Nephron (organoid): Measurements from ENCODE around the gene ZFAND2A.

Experiments used
- H3K27ac Mint-ChIP-seq, 3 experiments: 2 replicates each; pipeline ENCODE4 v1.8.0; 2020; ENCODE audit warnings: mixed read lengths in 3 of 3, mild to moderate bottlenecking in 2 of 3, moderate library complexity in 1 of 3
- H3K27me3 Mint-ChIP-seq: 2 replicates; pipeline ENCODE4 v1.8.0; 2021; ENCODE audit warnings: low read depth, mild to moderate bottlenecking, moderate library complexity, mixed read lengths
- H3K36me3 Mint-ChIP-seq: 2 replicates; pipeline ENCODE4 v1.8.0; 2020; ENCODE audit warnings: low read depth, mixed read lengths
- H3K4me1 Mint-ChIP-seq: 2 replicates; pipeline ENCODE4 v1.8.0; 2020; ENCODE audit warnings: mixed read lengths
- H3K4me3 Mint-ChIP-seq, 3 experiments: 2 replicates each; pipeline ENCODE4 v1.8.0; 2020; ENCODE audit warnings: mild to moderate bottlenecking in 3 of 3, mixed read lengths in 3 of 3, moderate library complexity in 2 of 3
- H3K9me3 Mint-ChIP-seq: 2 replicates; pipeline ENCODE4 v1.8.0; 2020; ENCODE audit warnings: mixed read lengths
- TF ChIP-seq, protein P1 (sequence below), 3 experiments: fragments of 200-600 bp; sonication (generic); IDR thresholded peaks; one replicate each; pipeline ENCODE4 v1.5.0; 2021; ENCODE audit warnings: antibody characterized with exemption in 3 of 3; ENCODE audit not compliant: unreplicated experiment in 3 of 3

ZFAND2A gene

DNA sequence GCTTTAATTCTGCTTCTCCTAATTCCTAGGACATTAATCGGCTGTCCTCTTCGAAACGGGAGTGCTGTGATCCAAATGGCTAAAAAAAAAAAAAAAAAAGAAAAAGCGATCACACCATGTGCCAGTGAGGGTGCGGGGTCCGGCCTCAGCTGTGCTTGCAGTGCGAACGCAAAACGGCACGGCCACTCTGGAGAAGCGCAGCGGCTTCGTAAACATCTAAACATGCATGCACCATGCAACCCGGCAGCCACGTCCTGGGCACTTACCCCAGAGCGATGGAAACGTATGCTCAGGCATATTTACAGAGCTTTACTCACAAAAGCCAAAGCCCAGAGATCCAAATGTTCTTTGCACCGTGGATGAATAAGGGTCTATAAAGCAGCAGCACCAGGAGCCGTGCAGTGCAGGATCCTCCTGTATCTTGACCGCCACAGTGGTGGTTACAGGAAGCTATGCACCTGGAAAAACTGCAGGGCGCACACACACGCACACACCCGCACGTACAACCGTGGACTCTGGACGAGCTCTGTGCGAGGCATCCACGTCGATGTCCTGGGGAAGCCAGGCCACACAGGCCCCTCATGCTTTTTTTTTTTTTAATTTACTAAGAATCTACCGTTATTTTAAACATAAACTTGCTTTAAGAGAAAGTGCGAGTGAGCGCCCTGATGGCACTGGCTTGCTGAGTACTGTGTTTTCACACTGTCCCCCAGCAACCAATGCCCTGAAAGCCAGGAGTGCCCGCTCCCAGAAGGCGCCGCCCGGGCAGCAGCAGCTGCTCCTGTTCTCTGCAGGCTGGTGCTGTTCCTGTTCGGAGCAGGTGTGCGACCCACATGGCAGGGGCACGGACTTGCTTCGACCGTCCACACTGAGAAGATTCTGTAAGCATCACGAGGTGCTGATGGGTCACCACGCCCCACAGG lies 47.1 kb downstream of the ZFAND2A start:
- Mint-ChIP-seq H3K27me3 (peaks cover 7% of the 10 kb centered on the region), H3K9me3 (no peaks in the 10 kb centered on the region), H3K4me3 (no peak overlapping the region), H3K27ac (no peak overlapping the region), H3K36me3 (peaks cover 18% of the 10 kb centered on the region), H3K4me1 (peaks cover 5% of the 10 kb centered on the region)
- TF ChIP-seq, protein P1, sequence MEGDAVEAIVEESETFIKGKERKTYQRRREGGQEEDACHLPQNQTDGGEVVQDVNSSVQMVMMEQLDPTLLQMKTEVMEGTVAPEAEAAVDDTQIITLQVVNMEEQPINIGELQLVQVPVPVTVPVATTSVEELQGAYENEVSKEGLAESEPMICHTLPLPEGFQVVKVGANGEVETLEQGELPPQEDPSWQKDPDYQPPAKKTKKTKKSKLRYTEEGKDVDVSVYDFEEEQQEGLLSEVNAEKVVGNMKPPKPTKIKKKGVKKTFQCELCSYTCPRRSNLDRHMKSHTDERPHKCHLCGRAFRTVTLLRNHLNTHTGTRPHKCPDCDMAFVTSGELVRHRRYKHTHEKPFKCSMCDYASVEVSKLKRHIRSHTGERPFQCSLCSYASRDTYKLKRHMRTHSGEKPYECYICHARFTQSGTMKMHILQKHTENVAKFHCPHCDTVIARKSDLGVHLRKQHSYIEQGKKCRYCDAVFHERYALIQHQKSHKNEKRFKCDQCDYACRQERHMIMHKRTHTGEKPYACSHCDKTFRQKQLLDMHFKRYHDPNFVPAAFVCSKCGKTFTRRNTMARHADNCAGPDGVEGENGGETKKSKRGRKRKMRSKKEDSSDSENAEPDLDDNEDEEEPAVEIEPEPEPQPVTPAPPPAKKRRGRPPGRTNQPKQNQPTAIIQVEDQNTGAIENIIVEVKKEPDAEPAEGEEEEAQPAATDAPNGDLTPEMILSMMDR (IDR thresholded peaks at IDR 0.05; ENCODE audit: unreplicated experiment in 3 of 3), result no peak

DNA sequence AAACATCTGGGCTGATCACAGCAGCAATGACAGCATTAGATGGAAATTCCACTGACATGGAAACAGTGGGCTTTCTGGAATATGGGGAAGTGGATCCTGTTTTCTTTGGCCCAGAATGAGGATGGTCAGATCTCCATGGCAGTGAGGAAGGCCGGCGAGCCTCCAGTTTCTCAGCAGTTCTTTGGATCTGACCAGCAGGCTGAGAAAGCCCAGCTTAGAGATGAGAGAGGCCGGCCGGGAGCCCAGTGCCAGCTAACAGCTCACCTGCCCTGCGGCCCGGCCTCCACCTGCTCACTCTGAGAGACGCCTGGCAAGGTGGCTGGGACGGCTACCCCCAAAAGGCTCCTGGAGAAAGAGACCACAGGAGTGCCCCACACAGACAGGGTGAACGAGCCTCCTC lies 47.9 kb downstream of the ZFAND2A start:
- Mint-ChIP-seq H3K4me1 (peaks cover 10% of the 10 kb centered on the region), H3K27me3 (peaks cover 4% of the 10 kb centered on the region), H3K27ac (no peak overlapping the region), H3K36me3 (peaks cover 12% of the 10 kb centered on the region), H3K9me3 (no peaks in the 10 kb centered on the region), H3K4me3 (no peak overlapping the region)
- TF ChIP-seq, protein P1 (IDR thresholded peaks at IDR 0.05; ENCODE audit: unreplicated experiment in 3 of 3), result no peak

DNA sequence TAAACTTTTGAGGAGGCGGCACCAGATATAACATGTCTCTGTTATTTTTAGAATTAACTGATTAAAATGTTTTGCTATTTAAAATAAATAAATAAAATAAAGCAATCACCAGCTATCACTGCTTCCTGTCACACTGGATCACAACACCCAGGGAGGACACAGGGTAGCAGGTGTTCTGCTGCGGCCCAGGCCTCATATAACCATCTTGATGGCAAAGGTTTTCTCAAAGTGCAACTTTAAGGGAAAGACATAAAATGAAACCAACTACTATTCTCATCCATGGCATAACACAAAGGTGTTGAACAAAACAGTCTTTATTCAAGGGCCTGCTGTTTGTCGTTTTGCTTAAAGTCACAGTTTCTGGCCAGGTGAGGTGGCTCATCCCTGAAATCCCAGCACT lies 48.8 kb downstream of the ZFAND2A start:
- Mint-ChIP-seq H3K27me3 (peaks cover 4% of the 10 kb centered on the region), H3K4me3 (no peak overlapping the region), H3K9me3 (no peaks in the 10 kb centered on the region), H3K4me1 (peaks cover 19% of the 10 kb centered on the region), H3K27ac (no peak overlapping the region), H3K36me3 (peaks cover 11% of the 10 kb centered on the region)
- TF ChIP-seq, protein P1 (IDR thresholded peaks at IDR 0.05; ENCODE audit: unreplicated experiment in 3 of 3), result no peak

DNA sequence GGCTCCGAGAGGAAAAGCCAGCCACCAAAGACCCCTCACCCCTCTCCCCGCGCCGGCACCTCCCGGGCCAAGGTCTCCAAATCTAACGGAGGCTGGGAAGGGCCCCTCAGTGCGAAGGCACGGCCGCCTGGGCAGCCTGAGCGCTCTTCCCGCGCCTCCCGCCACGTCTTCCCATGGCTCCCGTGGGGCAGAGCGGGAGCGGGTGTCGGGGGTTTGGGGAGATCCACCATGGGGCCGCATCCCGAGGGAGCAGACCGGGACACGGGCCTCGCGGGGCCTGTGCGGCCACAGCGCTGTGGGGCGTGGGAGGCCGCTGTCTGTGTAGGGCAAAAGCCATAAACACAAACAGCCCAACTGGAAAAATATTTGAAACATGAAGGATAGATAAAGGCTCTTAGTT lies 49.6 kb downstream of the ZFAND2A start:
- Mint-ChIP-seq H3K4me1 (peaks cover 26% of the 10 kb centered on the region), H3K27ac (no peak overlapping the region), H3K27me3 (peaks cover 4% of the 10 kb centered on the region), H3K9me3 (no peaks in the 10 kb centered on the region), H3K4me3 (no peak overlapping the region), H3K36me3 (peaks cover 6% of the 10 kb centered on the region)
- TF ChIP-seq, protein P1 (IDR thresholded peaks at IDR 0.05; ENCODE audit: unreplicated experiment in 3 of 3), result no peak

DNA sequence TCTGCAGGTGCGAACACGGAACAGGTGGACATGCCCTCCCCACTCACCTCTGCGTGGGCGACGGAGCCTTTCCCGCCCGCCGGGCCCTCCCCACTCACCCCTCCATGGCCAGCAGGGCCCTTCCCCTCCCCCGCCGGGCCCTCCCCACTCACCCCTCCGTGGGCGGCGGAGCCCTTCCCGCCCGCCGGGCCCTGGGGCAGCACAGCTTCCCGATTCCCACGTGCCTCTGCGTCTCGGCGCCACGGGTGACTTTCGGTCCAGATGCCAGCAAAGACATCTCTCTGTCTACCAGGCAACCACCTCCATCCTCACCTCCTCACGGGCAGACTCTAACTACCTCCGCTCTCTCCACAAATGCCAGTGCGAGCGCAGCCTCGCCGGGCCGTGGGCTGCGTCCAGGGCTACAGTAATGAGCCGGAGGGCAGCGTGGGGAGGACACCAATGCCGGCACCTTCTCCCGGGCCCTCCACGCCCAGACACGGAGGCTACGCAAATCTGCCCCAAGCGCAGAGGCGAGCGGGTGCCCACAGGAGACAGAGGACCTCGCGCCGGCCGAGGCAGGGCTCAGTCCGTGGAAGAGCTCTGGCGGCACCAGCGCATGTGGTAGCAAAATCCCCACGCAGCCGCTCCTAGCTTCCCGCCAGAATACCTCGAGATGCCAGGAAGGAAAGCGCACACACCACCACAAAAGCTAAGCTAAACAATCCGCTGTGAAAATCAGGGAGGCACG lies 50.2 kb downstream of the ZFAND2A start:
- H3K27ac Mint-ChIP-seq, result no peak overlapping the region
- H3K4me3 Mint-ChIP-seq, result no peak overlapping the region
- TF ChIP-seq, protein P1 (IDR thresholded peaks at IDR 0.05; ENCODE audit: unreplicated experiment in 3 of 3), result no peak
- H3K27me3 Mint-ChIP-seq, result peaks cover 4% of the 10 kb centered on the region
- H3K9me3 Mint-ChIP-seq, result no peaks in the 10 kb centered on the region
- H3K36me3 Mint-ChIP-seq, result no peaks in the 10 kb centered on the region
- peaks cover 32% of the 10 kb centered on the region for H3K4me1 Mint-ChIP-seq
